ENCODE results near the gene FRYL.

The FRYL gene

DNA sequence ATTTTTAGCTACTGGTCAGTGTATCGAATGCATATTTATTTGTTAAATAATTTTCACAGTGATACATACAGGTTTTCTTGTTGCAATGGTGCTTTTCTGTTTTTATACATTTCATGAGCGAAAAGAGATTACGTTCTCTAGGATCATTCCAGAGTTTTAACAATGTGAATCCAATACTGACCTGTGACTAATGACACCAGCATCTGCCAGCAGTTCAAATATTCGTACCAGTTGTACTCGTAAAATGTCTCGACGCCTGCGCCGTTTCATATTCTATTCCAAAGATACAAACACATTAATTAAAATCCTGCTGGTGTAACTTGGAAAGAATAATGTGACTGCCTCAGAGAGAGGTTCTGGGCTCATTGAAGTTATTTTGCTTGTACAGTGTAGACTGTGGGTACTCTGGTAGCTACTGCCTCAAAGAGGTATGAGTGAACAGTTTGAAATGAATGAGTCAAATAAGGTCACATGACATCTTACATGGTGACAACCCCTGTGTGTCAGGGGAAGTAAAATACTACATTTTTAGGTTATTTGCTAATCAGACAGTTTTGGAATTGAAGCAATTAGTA lies 209.3 kb downstream of the FRYL start:
- Mint-ChIP-seq H3K27me3 (ENCODE audit: low read depth) (no peaks in the 10 kb centered on the region), H3K36me3 (ENCODE audit: low read depth) (peaks cover 41% of the 10 kb centered on the region), H3K27ac (no peak overlapping the region), H3K9me3 (no peaks in the 10 kb centered on the region), H3K4me3 (no peak overlapping the region), H3K4me1 (no peaks in the 10 kb centered on the region)
- TF ChIP-seq, protein P1, sequence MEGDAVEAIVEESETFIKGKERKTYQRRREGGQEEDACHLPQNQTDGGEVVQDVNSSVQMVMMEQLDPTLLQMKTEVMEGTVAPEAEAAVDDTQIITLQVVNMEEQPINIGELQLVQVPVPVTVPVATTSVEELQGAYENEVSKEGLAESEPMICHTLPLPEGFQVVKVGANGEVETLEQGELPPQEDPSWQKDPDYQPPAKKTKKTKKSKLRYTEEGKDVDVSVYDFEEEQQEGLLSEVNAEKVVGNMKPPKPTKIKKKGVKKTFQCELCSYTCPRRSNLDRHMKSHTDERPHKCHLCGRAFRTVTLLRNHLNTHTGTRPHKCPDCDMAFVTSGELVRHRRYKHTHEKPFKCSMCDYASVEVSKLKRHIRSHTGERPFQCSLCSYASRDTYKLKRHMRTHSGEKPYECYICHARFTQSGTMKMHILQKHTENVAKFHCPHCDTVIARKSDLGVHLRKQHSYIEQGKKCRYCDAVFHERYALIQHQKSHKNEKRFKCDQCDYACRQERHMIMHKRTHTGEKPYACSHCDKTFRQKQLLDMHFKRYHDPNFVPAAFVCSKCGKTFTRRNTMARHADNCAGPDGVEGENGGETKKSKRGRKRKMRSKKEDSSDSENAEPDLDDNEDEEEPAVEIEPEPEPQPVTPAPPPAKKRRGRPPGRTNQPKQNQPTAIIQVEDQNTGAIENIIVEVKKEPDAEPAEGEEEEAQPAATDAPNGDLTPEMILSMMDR (IDR thresholded peaks at IDR 0.05; ENCODE audit: unreplicated experiment in 3 of 3): no peak

DNA sequence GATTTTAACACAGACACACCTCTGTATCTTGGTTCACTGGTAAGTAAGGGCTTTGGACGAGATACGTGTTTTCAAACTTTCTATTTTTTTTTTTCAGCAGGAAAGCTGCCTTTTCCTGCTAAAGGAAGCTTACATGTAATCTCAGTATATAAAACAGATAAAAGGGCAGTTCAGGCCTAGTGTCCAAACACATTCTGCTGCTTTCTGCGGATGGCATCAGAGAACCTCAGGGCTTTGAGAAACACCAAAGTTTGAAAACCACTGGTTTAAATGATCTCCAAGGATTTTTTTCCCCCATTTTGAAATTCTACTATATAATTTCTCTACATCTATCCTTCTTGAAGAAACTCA lies 214.1 kb downstream of the FRYL start:
- Mint-ChIP-seq H3K4me3 (no peak overlapping the region), H3K4me1 (no peaks in the 10 kb centered on the region), H3K36me3 (ENCODE audit: low read depth) (peaks cover 41% of the 10 kb centered on the region), H3K9me3 (no peaks in the 10 kb centered on the region), H3K27ac (no peak overlapping the region), H3K27me3 (ENCODE audit: low read depth) (no peaks in the 10 kb centered on the region)
- TF ChIP-seq, protein P1 (IDR thresholded peaks at IDR 0.05; ENCODE audit: unreplicated experiment in 3 of 3): no peak

DNA sequence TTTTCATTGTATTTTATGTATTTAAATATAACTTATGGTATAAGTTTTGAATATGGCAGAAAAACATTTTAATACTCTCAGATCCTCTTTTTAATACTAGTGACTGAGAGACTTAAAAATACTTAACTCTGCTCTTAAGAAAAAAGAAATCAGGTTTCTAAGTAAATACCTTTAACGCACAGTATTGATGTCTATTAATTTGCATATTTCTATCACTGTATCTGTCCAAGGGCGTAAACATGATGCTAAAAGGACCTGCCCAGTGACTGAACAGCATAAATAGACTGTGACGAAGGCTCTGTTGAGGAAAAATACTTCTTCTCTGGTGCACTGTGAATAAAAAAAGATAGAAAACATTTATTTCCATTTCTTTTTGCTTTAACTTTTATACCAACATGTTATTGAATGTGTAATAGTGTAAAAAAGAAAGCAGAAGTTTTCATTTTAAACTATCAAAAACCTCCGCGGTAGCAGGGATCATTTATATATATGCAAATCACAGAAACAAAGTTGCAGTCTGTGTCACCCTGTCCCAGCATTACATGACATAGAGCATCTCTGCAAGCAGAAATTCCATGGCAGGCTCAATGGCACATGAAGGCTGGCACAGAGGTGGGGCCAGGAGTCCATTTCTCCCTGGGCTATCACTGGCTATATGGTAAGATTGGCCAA lies 214.6 kb downstream of the FRYL start:
- Mint-ChIP-seq H3K4me1 (no peaks in the 10 kb centered on the region), H3K36me3 (ENCODE audit: low read depth) (peaks cover 42% of the 10 kb centered on the region), H3K27ac (no peak overlapping the region), H3K27me3 (ENCODE audit: low read depth) (no peaks in the 10 kb centered on the region), H3K9me3 (no peaks in the 10 kb centered on the region), H3K4me3 (no peak overlapping the region)
- TF ChIP-seq, protein P1 (IDR thresholded peaks at IDR 0.05; ENCODE audit: unreplicated experiment in 3 of 3): no peak

DNA sequence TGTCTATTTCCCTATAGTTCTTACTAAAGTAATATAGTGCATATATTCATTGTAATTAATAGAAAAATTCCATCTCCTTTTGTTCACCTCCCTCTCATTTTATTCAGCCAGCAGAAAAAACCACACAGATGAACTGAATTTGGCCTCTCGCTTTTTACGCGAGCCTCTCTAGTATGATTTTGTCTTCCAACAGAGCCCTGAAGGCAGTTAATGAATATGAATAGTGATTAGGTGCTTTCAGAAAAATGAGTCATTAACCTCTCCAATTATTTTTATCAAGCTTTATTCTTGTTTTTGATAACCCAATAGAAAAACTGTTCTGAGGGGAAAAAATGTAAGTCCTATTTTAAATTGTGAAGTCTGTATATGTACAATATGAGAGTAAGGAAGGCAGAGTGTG lies 215.9 kb downstream of the FRYL start:
- Mint-ChIP-seq H3K36me3 (ENCODE audit: low read depth) (peaks cover 46% of the 10 kb centered on the region), H3K4me1 (no peaks in the 10 kb centered on the region), H3K27me3 (ENCODE audit: low read depth) (no peaks in the 10 kb centered on the region), H3K4me3 (no peak overlapping the region), H3K27ac (no peak overlapping the region), H3K9me3 (no peaks in the 10 kb centered on the region)
- TF ChIP-seq, protein P1 (IDR thresholded peaks at IDR 0.05; ENCODE audit: unreplicated experiment in 3 of 3): no peak

DNA sequence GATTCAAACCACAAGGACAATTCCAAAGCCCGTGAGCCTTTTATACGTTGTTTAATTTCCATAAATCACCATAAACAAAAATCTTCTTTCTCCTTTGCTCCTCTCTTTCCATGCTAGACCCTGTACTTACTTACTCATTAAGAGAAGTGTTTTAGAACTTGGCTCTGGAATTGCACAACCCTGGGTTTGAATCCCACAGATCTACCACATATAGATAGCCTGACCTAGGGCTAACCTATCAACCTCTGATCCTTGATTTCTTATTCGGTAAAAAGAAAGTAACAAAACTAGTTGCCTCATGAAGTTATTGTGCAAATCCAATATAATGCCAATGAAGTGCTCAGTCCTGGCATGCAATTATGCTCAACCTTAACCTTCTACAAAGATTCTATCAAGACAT lies 221.3 kb downstream of the FRYL start:
- Mint-ChIP-seq H3K4me3 (no peak overlapping the region), H3K36me3 (ENCODE audit: low read depth) (peaks cover 69% of the 10 kb centered on the region), H3K27ac (no peak overlapping the region), H3K27me3 (ENCODE audit: low read depth) (no peaks in the 10 kb centered on the region), H3K9me3 (no peaks in the 10 kb centered on the region), H3K4me1 (no peaks in the 10 kb centered on the region)
- TF ChIP-seq, protein P1 (IDR thresholded peaks at IDR 0.05; ENCODE audit: unreplicated experiment in 3 of 3): no peak

DNA sequence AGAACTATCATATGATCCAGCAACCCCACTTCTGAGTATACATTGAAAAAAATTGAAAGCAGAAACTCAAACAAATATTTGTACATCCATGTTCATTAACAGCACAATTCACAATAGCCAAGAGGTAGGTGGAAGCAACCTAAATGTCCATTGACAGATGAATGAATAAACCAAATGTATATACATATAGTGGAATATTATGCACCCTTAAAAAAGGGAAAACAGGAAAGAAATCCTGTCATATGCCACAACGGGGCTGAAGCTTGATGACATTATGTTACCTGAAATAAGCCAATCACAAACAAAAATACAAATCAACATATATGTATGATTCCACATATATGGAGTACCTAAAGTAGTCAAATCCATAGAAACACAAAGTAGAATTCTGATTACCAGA lies 222.1 kb downstream of the FRYL start:
- Mint-ChIP-seq H3K27me3 (ENCODE audit: low read depth) (no peaks in the 10 kb centered on the region), H3K4me1 (no peaks in the 10 kb centered on the region), H3K27ac (no peak overlapping the region), H3K4me3 (no peak overlapping the region), H3K36me3 (ENCODE audit: low read depth) (peaks cover 75% of the 10 kb centered on the region), H3K9me3 (no peaks in the 10 kb centered on the region)
- TF ChIP-seq, protein P1 (IDR thresholded peaks at IDR 0.05; ENCODE audit: unreplicated experiment in 3 of 3): no peak

All from nephron (organoid).